Skin epidermis (tissue), 12 donors: Measurements from ENCODE around the gene STRIP1.
A peak's percentile ranks its signal among the peaks of the same experiment; 100 is the strongest.

Experiments used
- H3K27ac ChIP-seq, 21 experiments: fragments of 200-600 bp; sonication (generic) in 11 of 21; one replicate each; pipeline ENCODE4 v1.5.0; 2020; ENCODE audit warnings: mild to moderate bottlenecking in 3 of 21, inconsistent platforms in 2 of 21, moderate library complexity in 2 of 21
- H3K4me3 ChIP-seq, 7 experiments: fragments of 200-600 bp; sonication (generic) in 2 of 7; one replicate each; pipeline ENCODE4 v1.5.0; 2020; ENCODE audit warnings: inconsistent platforms in 2 of 7, mild to moderate bottlenecking in 2 of 7, moderate library complexity in 1 of 7

Gene STRIP1, protein sequence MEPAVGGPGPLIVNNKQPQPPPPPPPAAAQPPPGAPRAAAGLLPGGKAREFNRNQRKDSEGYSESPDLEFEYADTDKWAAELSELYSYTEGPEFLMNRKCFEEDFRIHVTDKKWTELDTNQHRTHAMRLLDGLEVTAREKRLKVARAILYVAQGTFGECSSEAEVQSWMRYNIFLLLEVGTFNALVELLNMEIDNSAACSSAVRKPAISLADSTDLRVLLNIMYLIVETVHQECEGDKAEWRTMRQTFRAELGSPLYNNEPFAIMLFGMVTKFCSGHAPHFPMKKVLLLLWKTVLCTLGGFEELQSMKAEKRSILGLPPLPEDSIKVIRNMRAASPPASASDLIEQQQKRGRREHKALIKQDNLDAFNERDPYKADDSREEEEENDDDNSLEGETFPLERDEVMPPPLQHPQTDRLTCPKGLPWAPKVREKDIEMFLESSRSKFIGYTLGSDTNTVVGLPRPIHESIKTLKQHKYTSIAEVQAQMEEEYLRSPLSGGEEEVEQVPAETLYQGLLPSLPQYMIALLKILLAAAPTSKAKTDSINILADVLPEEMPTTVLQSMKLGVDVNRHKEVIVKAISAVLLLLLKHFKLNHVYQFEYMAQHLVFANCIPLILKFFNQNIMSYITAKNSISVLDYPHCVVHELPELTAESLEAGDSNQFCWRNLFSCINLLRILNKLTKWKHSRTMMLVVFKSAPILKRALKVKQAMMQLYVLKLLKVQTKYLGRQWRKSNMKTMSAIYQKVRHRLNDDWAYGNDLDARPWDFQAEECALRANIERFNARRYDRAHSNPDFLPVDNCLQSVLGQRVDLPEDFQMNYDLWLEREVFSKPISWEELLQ

DNA sequence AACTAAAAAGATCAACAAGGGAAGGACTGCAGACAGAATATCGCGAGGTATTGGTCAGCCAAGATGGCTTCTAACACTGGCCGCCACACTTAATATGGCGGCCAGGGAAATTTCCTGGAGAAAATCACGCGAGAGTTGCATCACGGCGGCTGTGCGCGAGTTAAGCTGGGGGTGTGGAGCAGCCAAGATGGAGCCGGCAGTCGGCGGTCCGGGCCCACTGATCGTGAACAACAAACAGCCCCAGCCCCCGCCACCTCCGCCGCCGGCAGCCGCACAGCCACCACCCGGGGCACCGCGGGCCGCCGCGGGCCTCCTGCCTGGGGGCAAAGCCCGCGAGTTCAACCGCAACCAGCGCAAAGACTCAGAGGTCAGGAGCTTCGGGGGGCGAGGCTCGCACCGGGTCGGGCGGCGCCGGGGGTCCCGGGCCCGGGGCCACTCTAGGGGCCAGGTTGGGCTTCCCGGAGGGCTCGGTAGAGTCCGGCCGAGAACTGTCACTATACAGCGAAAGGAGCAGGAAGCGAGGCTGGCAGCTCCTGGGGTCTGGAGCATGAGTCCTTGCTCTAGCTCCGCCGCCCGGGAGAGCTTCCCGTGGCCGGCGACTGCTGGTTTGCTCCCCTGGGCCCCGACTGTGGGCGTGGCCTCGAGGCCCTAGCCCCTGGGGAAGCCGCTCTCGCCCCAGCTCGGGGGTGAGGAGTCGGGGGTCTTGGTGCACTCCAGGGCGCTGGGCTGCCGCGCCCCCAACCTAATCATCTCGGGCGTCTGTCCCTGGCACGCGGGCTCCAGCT lies at the start of gene STRIP1:
TSS of gene STRIP1 (plus strand) at position 174 of the 785 bp plus-strand sequence. CDS start at position 188, 14 bp downstream.
- peak within 1 kb of the TSS; percentile 88 to 99 (median 95) for H3K27ac ChIP-seq
- peak within 1 kb of the TSS; percentile 72 to 100 (median 95) for H3K4me3 ChIP-seq

GRCh38 chr1:109985247-109986053 lies 49.0 kb upstream of the STRIP1 start:
- peak overlapping the region; percentile 63 to 94 (median 83) for H3K4me3 ChIP-seq
- H3K27ac ChIP-seq = peak overlapping the region; percentile 88 to 99 (median 95)

- Histone ChIP-seq H3K27ac (peak overlapping the region in 4 of 21 experiments; percentile 89 to 98 (median 97)), H3K4me3 (peak overlapping the region; percentile 63 to 94 (median 83))
These were observed 48.4 kb upstream of the STRIP1 start for GRCh38 chr1:109986054-109986444.

GRCh38 chr1:109988349-109988914 lies 46.0 kb upstream of the STRIP1 start:
- H3K4me3 ChIP-seq = no peak overlapping the region

DNA sequence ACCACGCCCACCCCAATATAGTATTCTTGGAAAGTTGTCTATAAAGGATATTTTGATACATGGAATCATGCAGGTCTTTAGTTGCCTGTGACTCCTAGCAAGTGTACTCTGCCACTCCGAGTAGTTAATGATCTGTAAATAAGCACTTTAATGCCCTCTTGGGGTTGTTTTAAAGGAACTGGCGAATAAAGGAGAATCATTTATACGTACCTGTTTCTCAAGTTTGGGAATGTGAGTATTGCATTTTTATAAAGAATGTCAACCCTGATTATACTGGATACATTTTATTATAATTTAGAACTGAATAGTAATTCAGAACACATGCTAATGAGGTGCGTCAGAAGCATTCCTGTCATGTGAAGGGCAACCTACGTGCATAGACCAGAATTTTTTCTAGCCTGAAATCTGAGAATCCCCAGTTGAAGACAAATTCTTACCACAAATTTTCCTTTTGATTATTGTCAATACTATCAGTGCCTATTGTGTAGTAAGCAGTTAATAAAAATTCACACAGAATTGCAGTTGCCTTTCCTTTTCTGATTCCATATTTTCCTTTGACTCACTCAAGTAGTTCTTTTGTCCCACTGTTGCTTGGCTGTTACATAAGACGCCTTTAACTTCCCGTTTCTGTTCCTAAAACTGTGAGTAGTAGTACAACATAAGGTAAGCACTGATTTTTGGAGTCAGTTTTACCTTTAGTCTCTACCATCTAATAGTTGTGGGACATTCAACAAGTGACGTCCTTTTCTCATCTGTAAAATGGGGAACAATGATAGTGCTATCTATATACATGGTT lies 44.7 kb upstream of the STRIP1 start:
- H3K4me3 ChIP-seq = no peak overlapping the region

More at GRCh38 chr1:109988349-109988914, 46.0 kb upstream of the STRIP1 start:
- H3K27ac ChIP-seq = no peak overlapping the region

DNA sequence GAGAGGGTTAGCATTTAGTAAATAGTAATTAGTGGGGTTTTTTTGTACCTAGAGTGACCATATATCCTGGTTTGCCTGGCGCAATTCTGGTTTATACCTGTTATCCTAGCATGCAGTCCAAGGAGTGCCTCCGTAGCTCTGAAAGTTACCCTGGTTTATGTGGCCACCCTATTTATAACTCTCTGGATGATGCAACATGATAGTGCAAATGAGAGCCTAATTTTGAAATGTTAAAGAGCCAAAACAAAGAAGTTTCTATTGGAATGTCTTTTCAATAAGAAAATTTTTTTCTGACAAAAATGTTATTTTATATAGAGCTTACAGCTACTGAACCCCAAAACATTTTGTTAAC lies 44.1 kb upstream of the STRIP1 start:
- Histone ChIP-seq H3K27ac (no peak overlapping the region), H3K4me3 (no peak overlapping the region)

More for the DNA sequence above, 44.7 kb upstream of the STRIP1 start:
- H3K27ac ChIP-seq = no peak overlapping the region

- Histone ChIP-seq H3K27ac (no peak overlapping the region), H3K4me3 (no peak overlapping the region)
These were observed 43.0 kb upstream of the STRIP1 start for GRCh38 chr1:109991400-109991925.

- no peak overlapping the region for H3K4me3 ChIP-seq
These were observed 40.5 kb upstream of the STRIP1 start for GRCh38 chr1:109993885-109994284.

DNA sequence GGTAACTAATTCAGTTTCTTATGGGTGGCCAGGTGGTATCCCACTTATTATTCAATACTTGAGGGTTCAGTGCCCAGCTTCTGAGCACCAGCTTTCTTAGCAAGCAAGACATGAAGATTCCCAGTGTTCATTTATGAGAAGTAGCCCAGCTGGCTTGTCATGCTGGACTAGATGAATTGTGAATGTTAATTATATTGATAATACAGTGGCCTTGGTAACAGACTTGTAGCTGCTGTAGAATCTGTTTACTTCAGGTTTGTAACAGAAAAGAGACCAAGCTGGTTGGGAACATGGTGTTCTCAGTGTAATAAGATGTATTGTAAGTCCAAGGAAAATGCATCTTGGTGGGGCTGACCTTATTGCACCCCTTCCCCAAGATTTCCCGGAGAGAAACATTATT lies 39.8 kb upstream of the STRIP1 start:
- no peak overlapping the region for H3K27ac ChIP-seq
- no peak overlapping the region for H3K4me3 ChIP-seq

More at GRCh38 chr1:109993885-109994284, 40.5 kb upstream of the STRIP1 start:
- no peak overlapping the region for H3K27ac ChIP-seq

GRCh38 chr1:109995536-109995935 lies 38.9 kb upstream of the STRIP1 start:
- Histone ChIP-seq H3K27ac (no peak overlapping the region), H3K4me3 (no peak overlapping the region)

- no peak overlapping the region for H3K27ac ChIP-seq
- no peak overlapping the region for H3K4me3 ChIP-seq
These were observed 37.9 kb upstream of the STRIP1 start for GRCh38 chr1:109996476-109996875.

DNA sequence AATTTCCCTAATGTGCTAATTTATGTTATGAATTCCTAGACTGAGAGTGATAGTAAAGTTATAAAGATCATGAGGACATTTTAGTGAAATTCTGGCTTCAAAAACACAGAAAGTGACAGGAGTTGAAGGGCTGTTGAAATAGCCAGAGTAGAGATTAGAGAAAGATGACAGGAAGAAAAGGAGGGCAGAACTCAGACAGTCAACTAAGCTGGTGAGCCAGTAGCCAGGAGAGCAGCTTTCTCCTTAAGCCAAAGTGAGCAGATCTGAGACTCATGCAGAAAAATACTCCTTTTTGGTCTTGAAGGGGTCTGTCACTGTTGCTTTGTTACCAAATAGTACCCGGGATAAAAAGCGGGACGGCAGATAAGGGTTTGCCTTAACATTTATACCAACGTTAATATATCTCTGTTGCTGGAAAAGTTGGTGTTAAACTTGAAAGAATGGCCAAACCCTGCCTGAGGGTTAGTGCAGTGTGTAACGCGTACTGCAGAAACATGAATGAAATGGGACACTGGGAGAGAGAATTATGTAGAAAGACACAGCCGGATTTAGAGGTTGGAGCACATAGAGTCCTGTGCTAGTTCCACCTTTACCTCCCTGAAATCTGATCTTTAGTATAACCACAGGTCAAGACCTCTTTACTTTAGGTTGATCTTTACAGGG lies 37.1 kb upstream of the STRIP1 start:
- Histone ChIP-seq H3K27ac (no peak overlapping the region), H3K4me3 (no peak overlapping the region)

- Histone ChIP-seq H3K27ac (no peak overlapping the region), H3K4me3 (no peak overlapping the region)
These were observed 36.6 kb upstream of the STRIP1 start for GRCh38 chr1:109997867-109998229.

DNA sequence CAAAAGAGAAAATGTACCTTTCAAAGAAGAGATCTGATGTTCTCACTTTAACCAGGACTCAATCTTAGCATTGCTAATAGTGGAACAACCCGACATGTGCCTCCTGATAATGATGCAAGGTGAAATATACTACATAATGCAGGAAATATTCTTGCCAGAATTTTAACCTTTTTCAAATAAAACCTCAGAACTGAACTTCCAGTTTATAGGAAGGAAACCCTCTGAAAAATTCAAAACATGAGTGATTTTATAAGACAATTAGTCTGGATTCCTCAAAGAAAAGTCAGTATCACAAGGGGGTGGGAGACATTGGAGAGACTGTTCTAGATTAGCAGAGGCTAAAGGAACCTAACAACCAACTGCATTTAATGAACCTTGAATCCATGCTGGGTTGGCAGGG lies 31.7 kb upstream of the STRIP1 start:
- Histone ChIP-seq H3K4me3 (no peak overlapping the region), H3K27ac (no peak overlapping the region)

- no peak overlapping the region for H3K4me3 ChIP-seq
- H3K27ac ChIP-seq = peak overlapping the region in 19 of 21 experiments; percentile 23 to 81 (median 63)
These were observed 30.5 kb upstream of the STRIP1 start for GRCh38 chr1:110003747-110004428.

DNA sequence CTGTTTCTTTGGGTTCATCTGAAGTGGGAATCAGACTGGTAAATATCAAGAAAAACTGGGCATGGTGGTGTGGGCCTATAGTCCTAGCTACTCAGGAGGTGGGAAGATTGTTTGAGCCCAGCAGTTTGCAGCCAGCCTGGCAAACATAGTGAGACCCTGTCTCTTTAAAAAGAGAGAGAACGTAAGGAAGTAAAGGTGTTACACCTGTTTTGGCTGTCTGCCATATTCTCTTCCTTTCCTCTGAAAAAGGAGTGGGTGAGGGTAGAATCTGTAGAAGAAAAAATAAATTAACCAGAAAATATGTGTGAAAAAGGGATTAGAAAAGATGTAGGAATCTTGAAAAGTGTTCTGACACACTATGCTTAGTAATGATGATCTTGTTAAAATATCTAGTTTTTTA lies 29.8 kb upstream of the STRIP1 start:
- Histone ChIP-seq H3K4me3 (no peak overlapping the region), H3K27ac (peak overlapping the region in 18 of 21 experiments; percentile 23 to 81 (median 62))

DNA sequence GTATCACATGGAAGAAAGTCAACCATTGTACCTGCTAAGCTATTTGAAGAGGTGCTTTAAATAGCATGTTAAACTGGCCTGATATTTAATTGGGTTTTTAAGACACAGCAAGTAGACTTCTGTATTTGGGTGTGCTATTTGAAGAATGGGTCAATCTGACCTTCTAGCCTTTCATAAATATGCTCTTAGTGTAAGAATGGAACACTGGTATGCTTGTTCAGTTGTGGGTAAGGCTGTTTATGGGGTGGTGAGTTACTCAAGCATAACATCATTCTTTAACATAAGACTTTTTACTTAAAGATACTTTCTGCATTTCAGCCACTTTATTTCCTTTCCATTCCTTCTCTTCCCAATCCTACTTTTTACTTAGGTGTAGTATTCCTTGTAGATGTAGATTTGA lies 28.5 kb upstream of the STRIP1 start:
- H3K4me3 ChIP-seq = no peak overlapping the region
- H3K27ac ChIP-seq = no peak overlapping the region
